Sigmoid colon (tissue), 7 donors: Measurements from ENCODE around the gene CST6. TPM values are rescaled to one million over a fixed set of nuclear protein-coding genes. Genes with fewer than 3 reads are reported as not detected.

Source experiments
- DNase-seq: peaks from one replicate; pipeline ENCODE4 v3.0.0-alpha.2; 2019
- H3K27ac ChIP-seq, 4 donors: fragments of 200-600 bp; sonication (generic); one replicate each; pipeline ENCODE4 v1.5.1; 2016 to 2019; ENCODE audit warnings: mild to moderate bottlenecking in 1 of 4
- H3K27me3 ChIP-seq, 3 donors: fragments of 200-600 bp; sonication (generic); one replicate each; pipeline ENCODE4 v1.5.1; 2019; ENCODE audit warnings: mild to moderate bottlenecking in 1 of 3
- H3K36me3 ChIP-seq, 4 donors: fragments of 200-600 bp; sonication (generic); one replicate each; pipeline ENCODE4 v1.5.1; 2016 to 2019
- H3K4me1 ChIP-seq, 4 donors: fragments of 200-600 bp; sonication (generic); one replicate each; pipeline ENCODE4 v1.5.1; 2017 to 2019
- H3K4me3 ChIP-seq, 4 donors: fragments of 200-600 bp; sonication (generic); one replicate each; pipeline ENCODE4 v1.5.1; 2017 to 2019; ENCODE audit warnings: mild to moderate bottlenecking in 2 of 4, moderate library complexity in 1 of 4
- H3K9me3 ChIP-seq, 4 donors: fragments of 200-600 bp in 3 of 4; sonication (generic) in 3 of 4; one replicate each; pipeline versions ENCODE4 v1.5.1 to v1.6.1; 2013 to 2019
- CTCF ChIP-seq, 4 experiments: fragments of 450-650 bp in 3 of 4; fragments of 200-600 bp in 1 of 4; IDR thresholded peaks; one replicate each; pipeline ENCODE4 v1.5.1; 2016 to 2019; ENCODE audit warnings: antibody characterized with exemption in 4 of 4, mild to moderate bottlenecking in 3 of 4, moderate library complexity in 2 of 4
- EP300 ChIP-seq, 4 donors: sonication (generic); formaldehyde crosslinking; IDR thresholded peaks; one replicate each; pipeline ENCODE4 v1.6.1; 2017; ENCODE audit warnings: antibody characterized with exemption in 4 of 4
- POLR2A ChIP-seq, 2 donors: fragments of 450-650 bp; IDR thresholded peaks; one replicate each; pipeline ENCODE4 v1.6.1; 2016; ENCODE audit warnings: antibody characterized with exemption in 2 of 2, mild to moderate bottlenecking in 2 of 2, moderate library complexity in 2 of 2
- POLR2AphosphoS5 ChIP-seq, 4 donors: sonication (generic); formaldehyde crosslinking; IDR thresholded peaks; one replicate each; pipeline ENCODE4 v1.6.1; 2017; ENCODE audit warnings: antibody characterized with exemption in 4 of 4
- WGBS, 2 donors: extraction: QIAGEN DNeasy Blood & Tissue Kit; methylation state at CpG; one replicate each; pipeline ENCODE4 v1.1.7; 2013; 5-methylcytosine and 5-hydroxymethylcytosine counted together
- intact Hi-C: fragments of 100-400 bp; cut with DNase I; formaldehyde crosslinking; loops from one replicate; pipeline ENCODE4 v1.15.1; 2023
- polyA plus RNA-seq, 3 donors: library from polyadenylated mRNA; stranded (reverse); fragments of 200-250 nt; gene quantifications; one replicate each; pipeline ENCODE4 v1.2.3, GENCODE V29; 2013
- total RNA-seq, 4 donors: library from RNA; depleted of rRNA; stranded (reverse); fragments of >200 nt; gene quantifications; one replicate each; pipeline ENCODE4 v1.1.0, GENCODE V29; 2016
- donor health status: healthy with polysubstance abuse.
- donor health status: Bipolar disorder and iron deficiency.
- donor health status: healthy.

Gene CST6
- total and polyA plus RNA-seq, 7 donors: 0.10 to 1.2 TPM; not detected in 5

- no peak overlapping the region for H3K27ac ChIP-seq
- WGBS, 2 donors: 95 to 96% methylated on average over 30 of the region's 30 CpGs
- no peak for TF ChIP-seq CTCF (IDR thresholded peaks at IDR 0.05)
- no peak for TF ChIP-seq POLR2A (IDR thresholded peaks at IDR 0.05)
- no peak for TF ChIP-seq EP300 (IDR thresholded peaks at IDR 0.05)
- no peak for TF ChIP-seq POLR2AphosphoS5 (IDR thresholded peaks at IDR 0.05)
- no peaks in the 10 kb centered on the region for H3K27me3 ChIP-seq
- H3K4me3 ChIP-seq: no peak overlapping the region
- H3K36me3 ChIP-seq: peaks cover 49 to 74% (median 54%) of the 10 kb centered on the region in 4 donors
- no peak for DNase-seq
- H3K9me3 ChIP-seq: no peaks in the 10 kb centered on the region
- H3K4me1 ChIP-seq: peaks cover 0 to 20% (median 19%) of the 10 kb centered on the region in 4 donors
- intact Hi-C loops: no loop called here
These were observed 44.4 kb upstream of the CST6 start for GRCh38 chr11:65967329-65967934.

- Histone ChIP-seq H3K9me3 (no peaks in the 10 kb centered on the region), H3K36me3 (peaks cover 51 to 87% (median 57%) of the 10 kb centered on the region in 4 donors), H3K4me1 (peaks cover 0 to 6% (median 5%) of the 10 kb centered on the region in 4 donors), H3K4me3 (no peak overlapping the region), H3K27ac (no peak overlapping the region), H3K27me3 (no peaks in the 10 kb centered on the region)
- no peak for TF ChIP-seq CTCF (IDR thresholded peaks at IDR 0.05)
- no peak for TF ChIP-seq POLR2A (IDR thresholded peaks at IDR 0.05)
- TF ChIP-seq POLR2AphosphoS5 (IDR thresholded peaks at IDR 0.05): no peak
- TF ChIP-seq EP300 (IDR thresholded peaks at IDR 0.05): no peak
- DNase-seq: no peak
- 68 to 84% methylated on average over 15 of the region's 15 CpGs for WGBS, 2 donors
- intact Hi-C loops: no loop called here
These were observed 43.0 kb upstream of the CST6 start for GRCh38 chr11:65968600-65969482.

GRCh38 chr11:65972116-65972515 lies 39.7 kb upstream of the CST6 start:
- no peaks in the 10 kb centered on the region for H3K9me3 ChIP-seq
- no peak for DNase-seq
- WGBS, 2 donors: 98% methylated on average over 8 of the region's 8 CpGs
- intact Hi-C loops: no loop called here
- H3K27me3 ChIP-seq: no peaks in the 10 kb centered on the region
- no peaks in the 10 kb centered on the region for H3K4me1 ChIP-seq
- no peak overlapping the region for H3K27ac ChIP-seq
- TF ChIP-seq POLR2A (IDR thresholded peaks at IDR 0.05): no peak
- no peak for TF ChIP-seq EP300 (IDR thresholded peaks at IDR 0.05)
- no peak for TF ChIP-seq CTCF (IDR thresholded peaks at IDR 0.05)
- TF ChIP-seq POLR2AphosphoS5 (IDR thresholded peaks at IDR 0.05): no peak
- H3K36me3 ChIP-seq: peaks cover 33 to 69% (median 38%) of the 10 kb centered on the region in 4 donors
- no peak overlapping the region for H3K4me3 ChIP-seq

GRCh38 chr11:65973439-65974110 lies 38.2 kb upstream of the CST6 start:
- Histone ChIP-seq H3K27me3 (no peaks in the 10 kb centered on the region), H3K4me1 (no peaks in the 10 kb centered on the region), H3K36me3 (peaks cover 31 to 69% (median 39%) of the 10 kb centered on the region in 4 donors), H3K9me3 (no peaks in the 10 kb centered on the region), H3K27ac (no peak overlapping the region), H3K4me3 (no peak overlapping the region)
- no peak for DNase-seq
- intact Hi-C loops: no loop called here
- TF ChIP-seq CTCF (IDR thresholded peaks at IDR 0.05) (no peak), POLR2AphosphoS5 (IDR thresholded peaks at IDR 0.05) (no peak), POLR2A (IDR thresholded peaks at IDR 0.05) (no peak), EP300 (IDR thresholded peaks at IDR 0.05) (no peak)
- 93 to 97% methylated on average over 13 of the region's 13 CpGs for WGBS, 2 donors
